ENCODE measurements around the gene PARD6A. TPM values are rescaled to one million over a fixed set of nuclear protein-coding genes. Genes with fewer than 3 reads are reported as not detected.

PARD6A gene
- total RNA-seq, 4 donors from 2014 or later = 11.3 to 22.8 (median 16.0) TPM

DNA sequence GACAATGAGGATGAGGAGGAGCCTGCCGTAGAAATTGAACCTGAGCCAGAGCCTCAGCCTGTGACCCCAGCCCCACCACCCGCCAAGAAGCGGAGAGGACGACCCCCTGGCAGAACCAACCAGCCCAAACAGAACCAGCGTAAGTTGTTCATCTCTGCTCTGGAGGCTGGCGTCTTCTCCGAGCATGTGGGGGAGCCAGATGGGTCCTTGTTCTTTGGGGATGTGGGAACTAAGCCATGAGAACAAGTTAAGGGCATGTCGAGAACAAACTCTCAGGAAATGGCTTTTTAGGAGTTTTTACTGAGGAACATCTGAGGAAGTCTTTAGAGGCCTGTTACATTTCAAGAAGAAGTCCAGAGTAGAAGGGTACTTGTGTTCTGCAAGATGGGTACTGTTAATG is 24.0 kb upstream of the PARD6A start:
- WGBS = 95% methylated on average over 8 of the region's 8 CpGs
- peaks cover 10 to 28% (median 24%) of the 10 kb centered on the region in 4 donors for H3K4me1 ChIP-seq
- TF ChIP-seq EP300 (IDR thresholded peaks at IDR 0.05) = no peak
- TF ChIP-seq, protein P1, sequence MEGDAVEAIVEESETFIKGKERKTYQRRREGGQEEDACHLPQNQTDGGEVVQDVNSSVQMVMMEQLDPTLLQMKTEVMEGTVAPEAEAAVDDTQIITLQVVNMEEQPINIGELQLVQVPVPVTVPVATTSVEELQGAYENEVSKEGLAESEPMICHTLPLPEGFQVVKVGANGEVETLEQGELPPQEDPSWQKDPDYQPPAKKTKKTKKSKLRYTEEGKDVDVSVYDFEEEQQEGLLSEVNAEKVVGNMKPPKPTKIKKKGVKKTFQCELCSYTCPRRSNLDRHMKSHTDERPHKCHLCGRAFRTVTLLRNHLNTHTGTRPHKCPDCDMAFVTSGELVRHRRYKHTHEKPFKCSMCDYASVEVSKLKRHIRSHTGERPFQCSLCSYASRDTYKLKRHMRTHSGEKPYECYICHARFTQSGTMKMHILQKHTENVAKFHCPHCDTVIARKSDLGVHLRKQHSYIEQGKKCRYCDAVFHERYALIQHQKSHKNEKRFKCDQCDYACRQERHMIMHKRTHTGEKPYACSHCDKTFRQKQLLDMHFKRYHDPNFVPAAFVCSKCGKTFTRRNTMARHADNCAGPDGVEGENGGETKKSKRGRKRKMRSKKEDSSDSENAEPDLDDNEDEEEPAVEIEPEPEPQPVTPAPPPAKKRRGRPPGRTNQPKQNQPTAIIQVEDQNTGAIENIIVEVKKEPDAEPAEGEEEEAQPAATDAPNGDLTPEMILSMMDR (IDR thresholded peaks at IDR 0.05) = no peak
- no peak for TF ChIP-seq POLR2A (IDR thresholded peaks at IDR 0.05; ENCODE audit: low read depth)
- no peak for TF ChIP-seq POLR2AphosphoS5 (IDR thresholded peaks at IDR 0.05)
- no peak overlapping the region for H3K4me3 ChIP-seq
- DNase-seq (ENCODE audit: extremely low spot score) = no peak
- no peaks in the 10 kb centered on the region for H3K9me3 ChIP-seq
- H3K36me3 ChIP-seq = peaks cover 34 to 81% (median 67%) of the 10 kb centered on the region in 4 donors
- no peak overlapping the region for H3K27ac ChIP-seq (replicated peaks in 1 of 4)
- no peaks in the 10 kb centered on the region for H3K27me3 ChIP-seq
- intact Hi-C loops (cut with DNase I) = no loop called here

DNA sequence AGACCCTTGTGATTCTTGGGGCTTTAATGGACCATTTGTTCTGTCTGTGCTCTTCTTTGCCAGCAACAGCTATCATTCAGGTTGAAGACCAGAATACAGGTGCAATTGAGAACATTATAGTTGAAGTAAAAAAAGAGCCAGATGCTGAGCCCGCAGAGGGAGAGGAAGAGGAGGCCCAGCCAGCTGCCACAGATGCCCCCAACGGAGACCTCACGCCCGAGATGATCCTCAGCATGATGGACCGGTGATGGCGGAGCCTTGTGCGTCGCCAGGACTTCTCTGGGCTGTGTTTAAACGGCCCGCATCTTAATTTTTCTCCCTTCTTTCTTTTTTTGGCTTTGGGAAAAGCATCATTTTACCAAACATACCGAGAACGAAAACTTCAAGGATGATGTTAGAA is 23.1 kb upstream of the PARD6A start:
- H3K4me1 ChIP-seq = peaks cover 10 to 31% (median 26%) of the 10 kb centered on the region in 4 donors
- DNase-seq (ENCODE audit: extremely low spot score) = no peak
- intact Hi-C loops (cut with DNase I) = no loop called here
- H3K27me3 ChIP-seq = no peaks in the 10 kb centered on the region
- H3K4me3 ChIP-seq = no peak overlapping the region
- no peak overlapping the region for H3K27ac ChIP-seq (replicated peaks in 1 of 4)
- TF ChIP-seq POLR2AphosphoS5 (IDR thresholded peaks at IDR 0.05) (no peak), EP300 (IDR thresholded peaks at IDR 0.05) (no peak), POLR2A (IDR thresholded peaks at IDR 0.05; ENCODE audit: low read depth) (no peak)
- TF ChIP-seq, protein P1 (IDR thresholded peaks at IDR 0.05) = no peak
- H3K9me3 ChIP-seq = peaks cover 0 to 1% (median 0%) of the 10 kb centered on the region in 4 donors
- 90% methylated on average over 12 of the region's 12 CpGs for WGBS
- peaks cover 34 to 72% (median 62%) of the 10 kb centered on the region in 4 donors for H3K36me3 ChIP-seq

DNA sequence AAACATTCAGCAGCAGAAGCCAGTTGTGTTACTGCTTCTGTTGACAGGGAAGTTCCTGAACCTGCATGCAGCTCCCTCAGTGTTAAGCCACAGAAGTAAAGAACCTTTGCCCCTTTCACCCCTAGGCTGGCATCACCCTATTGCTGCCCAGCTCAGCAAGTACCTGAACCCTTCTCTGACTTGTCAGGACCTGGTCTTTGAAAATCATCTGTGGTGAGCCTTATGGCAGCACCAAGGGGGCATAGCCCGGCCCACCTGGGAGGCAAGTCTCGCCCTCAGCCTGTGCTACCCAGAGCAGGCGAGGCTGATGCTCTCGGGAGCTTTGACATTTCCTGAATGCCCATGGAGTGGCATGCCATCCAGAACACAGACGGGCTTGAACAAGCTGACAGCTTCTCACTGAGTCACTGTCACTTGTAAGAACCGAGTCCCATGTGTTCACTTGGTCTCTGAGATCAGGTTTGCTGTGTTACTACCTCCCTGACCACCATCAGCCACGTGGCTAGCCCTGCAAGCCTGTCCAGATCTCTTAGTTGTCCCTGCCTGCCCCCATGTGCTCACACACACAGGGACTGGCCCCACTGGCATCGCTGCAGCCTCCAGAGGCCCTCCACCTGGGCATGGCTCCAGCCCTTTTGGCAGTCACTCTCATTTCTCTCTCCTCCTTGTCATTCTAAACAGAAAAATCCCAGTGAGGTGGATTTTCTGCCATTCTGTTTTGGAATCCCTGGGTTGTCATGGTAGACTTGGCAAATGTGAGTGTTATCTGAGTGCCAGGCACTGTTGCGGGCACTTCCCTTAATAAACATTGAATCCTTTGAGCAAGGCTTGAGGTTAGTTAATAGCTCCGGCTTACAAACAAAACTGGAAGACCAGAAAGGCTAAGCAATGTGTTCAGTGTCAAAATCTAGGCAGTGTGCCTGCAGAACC is 18.7 kb upstream of the PARD6A start:
- H3K9me3 ChIP-seq = peaks cover 0 to 4% (median 0%) of the 10 kb centered on the region in 4 donors
- peak overlapping the region in 3 of 4 donors; percentile 40 to 66 (median 50) for H3K27ac ChIP-seq (replicated peaks in 1 of 4)
- no peak for DNase-seq (ENCODE audit: extremely low spot score)
- H3K4me3 ChIP-seq = no peak overlapping the region
- 45% methylated on average over 8 of the region's 10 CpGs for WGBS
- peaks cover 0 to 28% (median 15%) of the 10 kb centered on the region in 4 donors for H3K27me3 ChIP-seq
- TF ChIP-seq POLR2A (IDR thresholded peaks at IDR 0.05; ENCODE audit: low read depth) (no peak), EP300 (IDR thresholded peaks at IDR 0.05) (no peak), POLR2AphosphoS5 (IDR thresholded peaks at IDR 0.05) (peak; percentile 38 to 62)
- TF ChIP-seq, protein P1 (IDR thresholded peaks at IDR 0.05) = peak in 1 of 3 experiments; percentile 6
- peaks cover 17 to 28% (median 26%) of the 10 kb centered on the region in 4 donors for H3K36me3 ChIP-seq
- intact Hi-C loops (cut with DNase I) = no loop called here
- H3K4me1 ChIP-seq = peaks cover 11 to 37% (median 35%) of the 10 kb centered on the region in 4 donors

DNA sequence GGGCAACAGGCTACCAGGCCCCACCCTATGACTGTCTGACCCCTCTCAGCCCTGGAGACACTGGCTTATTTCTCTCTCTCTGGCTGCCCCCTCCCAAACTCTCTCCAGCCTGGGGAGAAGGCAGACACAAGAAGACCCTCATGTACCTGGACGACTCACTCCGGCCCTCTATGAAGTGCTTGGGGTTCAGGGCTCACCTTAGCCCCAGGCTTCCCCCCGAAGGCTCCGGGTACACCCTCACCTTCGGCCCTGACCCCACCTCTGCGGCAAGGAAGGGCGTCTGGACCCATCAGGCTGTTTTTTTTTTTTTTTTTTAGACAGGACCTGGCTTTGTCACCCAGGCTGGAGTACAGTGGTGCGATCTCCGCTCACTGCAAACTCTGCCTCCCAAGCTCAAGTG is 16.7 kb upstream of the PARD6A start:
- no peak for DNase-seq (ENCODE audit: extremely low spot score)
- intact Hi-C loops (cut with DNase I) = no loop called here
- Histone ChIP-seq H3K4me3 (no peak overlapping the region), H3K36me3 (peaks cover 0 to 8% (median 7%) of the 10 kb centered on the region in 4 donors), H3K4me1 (peaks cover 11 to 47% (median 45%) of the 10 kb centered on the region in 4 donors), H3K9me3 (peaks cover 0 to 4% (median 0%) of the 10 kb centered on the region in 4 donors), H3K27me3 (peaks cover 4 to 47% (median 32%) of the 10 kb centered on the region in 4 donors), H3K27ac (replicated peaks in 1 of 4) (no peak overlapping the region)
- WGBS = 94% methylated on average over 9 of the region's 9 CpGs
- TF ChIP-seq, protein P1 (IDR thresholded peaks at IDR 0.05) = no peak
- TF ChIP-seq POLR2A (IDR thresholded peaks at IDR 0.05; ENCODE audit: low read depth) (no peak), EP300 (IDR thresholded peaks at IDR 0.05) (no peak), POLR2AphosphoS5 (IDR thresholded peaks at IDR 0.05) (no peak)
